GM19452 (cell line): ENCODE data around the gene MAP2K5.

Source experiments
- ATAC-seq: cut with Tn5 transposase; IDR thresholded peaks from one replicate; pipeline ENCODE4 v1.9.1; 2021; ENCODE audit not compliant: unreplicated experiment

The MAP2K5 gene

GRCh38 chr15:67852418-67852817, 309.9 kb downstream of the MAP2K5 start:
- no peak for ATAC-seq

- no peak for ATAC-seq
Observed at GRCh38 chr15:67853454-67853853, 311.0 kb downstream of the MAP2K5 start.

DNA sequence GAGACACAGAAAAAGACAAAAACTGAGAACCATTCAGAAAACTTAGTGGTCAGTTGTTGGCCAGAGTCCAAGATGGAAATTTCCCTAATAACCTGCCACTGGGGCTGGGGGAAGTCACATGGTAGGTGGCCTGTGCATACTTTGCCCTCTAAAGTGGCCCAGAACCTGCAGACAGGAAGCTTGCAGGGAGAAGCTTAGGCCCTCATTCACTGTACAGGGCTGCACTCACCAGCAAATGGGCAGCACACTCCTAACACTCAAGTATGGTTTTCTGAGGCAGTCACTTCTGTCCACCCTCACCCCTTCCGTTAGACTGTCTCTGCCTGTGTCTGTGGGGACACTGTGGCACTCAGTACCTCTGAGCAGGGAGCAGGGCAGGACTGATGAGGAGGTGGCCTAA, 311.9 kb downstream of the MAP2K5 start:
- ATAC-seq, result no peak

GRCh38 chr15:67855842-67856241, 313.3 kb downstream of the MAP2K5 start:
- no peak for ATAC-seq
